Measurements from ENCODE around the gene HSPG2.

Gene HSPG2

GRCh38 chr1:21873761-21874160 is 63.3 kb downstream of the HSPG2 start:
- Histone ChIP-seq H3K4me3 (ENCODE audit: insufficient read depth, low read length, poor library complexity, severe bottlenecking) (no peak overlapping the region), H2AFZ (ENCODE audit: low read depth, low read length, severe bottlenecking) (no peak overlapping the region), H3K9me2 (replicated peaks; ENCODE audit: insufficient read depth, low read length) (no peaks in the 10 kb centered on the region), H4K20me1 (ENCODE audit: low read depth, low read length) (no peaks in the 10 kb centered on the region), H3K27ac (ENCODE audit: low read depth, low read length) (no peak overlapping the region), H3F3A (ENCODE audit: insufficient read depth) (no peaks in the 10 kb centered on the region), H3K27me3 (ENCODE audit: low read length) (no peaks in the 10 kb centered on the region), H3K9me3 (ENCODE audit: insufficient read depth, low read length) (no peaks in the 10 kb centered on the region), H3K9ac (ENCODE audit: low read length) (no peak overlapping the region), H3K79me2 (ENCODE audit: insufficient read depth, low read length) (no peaks in the 10 kb centered on the region), H3K4me2 (ENCODE audit: low read depth, low read length, poor library complexity, severe bottlenecking) (no peak overlapping the region), H3K36me3 (ENCODE audit: low read length) (no peaks in the 10 kb centered on the region)
- TF ChIP-seq CTCF (IDR thresholded peaks at IDR 0.05; ENCODE audit: insufficient read depth, low read length, poor library complexity, severe bottlenecking) (no peak), EZH2phosphoT487 (conservative IDR thresholded peaks at IDR 0.05; ENCODE audit: low read length) (no peak)

- no peaks in the 10 kb centered on the region for H3K36me3 ChIP-seq (ENCODE audit: low read length)
- no peaks in the 10 kb centered on the region for H4K20me1 ChIP-seq (ENCODE audit: low read depth, low read length)
- no peak overlapping the region for H3K4me3 ChIP-seq (ENCODE audit: insufficient read depth, low read length, poor library complexity, severe bottlenecking)
- H3K9ac ChIP-seq (ENCODE audit: low read length): no peak overlapping the region
- no peaks in the 10 kb centered on the region for H3K79me2 ChIP-seq (ENCODE audit: insufficient read depth, low read length)
- no peaks in the 10 kb centered on the region for H3K9me3 ChIP-seq (ENCODE audit: insufficient read depth, low read length)
- TF ChIP-seq EZH2phosphoT487 (conservative IDR thresholded peaks at IDR 0.05; ENCODE audit: low read length) (no peak), CTCF (IDR thresholded peaks at IDR 0.05; ENCODE audit: insufficient read depth, low read length, poor library complexity, severe bottlenecking) (no peak)
- H3K27ac ChIP-seq (ENCODE audit: low read depth, low read length): no peak overlapping the region
- no peak overlapping the region for H3K4me2 ChIP-seq (ENCODE audit: low read depth, low read length, poor library complexity, severe bottlenecking)
- no peaks in the 10 kb centered on the region for H3F3A ChIP-seq (ENCODE audit: insufficient read depth)
- no peak overlapping the region for H2AFZ ChIP-seq (ENCODE audit: low read depth, low read length, severe bottlenecking)
- no peaks in the 10 kb centered on the region for H3K27me3 ChIP-seq (ENCODE audit: low read length)
- no peaks in the 10 kb centered on the region for H3K9me2 ChIP-seq (replicated peaks; ENCODE audit: insufficient read depth, low read length)
Measured at GRCh38 chr1:21873174-21873573, 63.9 kb downstream of the HSPG2 start.

GRCh38 chr1:21872445-21873079 is 64.5 kb downstream of the HSPG2 start:
- no peaks in the 10 kb centered on the region for H3K9me2 ChIP-seq (replicated peaks; ENCODE audit: insufficient read depth, low read length)
- H3K27ac ChIP-seq (ENCODE audit: low read depth, low read length): no peak overlapping the region
- H3K9ac ChIP-seq (ENCODE audit: low read length): no peak overlapping the region
- H4K20me1 ChIP-seq (ENCODE audit: low read depth, low read length): no peaks in the 10 kb centered on the region
- no peaks in the 10 kb centered on the region for H3F3A ChIP-seq (ENCODE audit: insufficient read depth)
- H3K9me3 ChIP-seq (ENCODE audit: insufficient read depth, low read length): no peaks in the 10 kb centered on the region
- no peak overlapping the region for H3K4me2 ChIP-seq (ENCODE audit: low read depth, low read length, poor library complexity, severe bottlenecking)
- no peaks in the 10 kb centered on the region for H3K27me3 ChIP-seq (ENCODE audit: low read length)
- TF ChIP-seq EZH2phosphoT487 (conservative IDR thresholded peaks at IDR 0.05; ENCODE audit: low read length): no peak
- no peaks in the 10 kb centered on the region for H3K36me3 ChIP-seq (ENCODE audit: low read length)
- H2AFZ ChIP-seq (ENCODE audit: low read depth, low read length, severe bottlenecking): no peak overlapping the region
- no peak overlapping the region for H3K4me3 ChIP-seq (ENCODE audit: insufficient read depth, low read length, poor library complexity, severe bottlenecking)
- H3K79me2 ChIP-seq (ENCODE audit: insufficient read depth, low read length): no peaks in the 10 kb centered on the region

- Histone ChIP-seq H3K27ac (ENCODE audit: low read depth, low read length) (no peak overlapping the region), H4K20me1 (ENCODE audit: low read depth, low read length) (no peaks in the 10 kb centered on the region), H3K27me3 (ENCODE audit: low read length) (no peaks in the 10 kb centered on the region), H3K9ac (ENCODE audit: low read length) (no peak overlapping the region), H3K79me2 (ENCODE audit: insufficient read depth, low read length) (no peaks in the 10 kb centered on the region), H3F3A (ENCODE audit: insufficient read depth) (no peaks in the 10 kb centered on the region), H3K9me3 (ENCODE audit: insufficient read depth, low read length) (no peaks in the 10 kb centered on the region), H3K4me2 (ENCODE audit: low read depth, low read length, poor library complexity, severe bottlenecking) (no peak overlapping the region), H2AFZ (ENCODE audit: low read depth, low read length, severe bottlenecking) (no peak overlapping the region), H3K9me2 (replicated peaks; ENCODE audit: insufficient read depth, low read length) (no peaks in the 10 kb centered on the region), H3K4me3 (ENCODE audit: insufficient read depth, low read length, poor library complexity, severe bottlenecking) (no peak overlapping the region), H3K36me3 (ENCODE audit: low read length) (no peaks in the 10 kb centered on the region)
- TF ChIP-seq EZH2phosphoT487 (conservative IDR thresholded peaks at IDR 0.05; ENCODE audit: low read length) (no peak), CTCF (IDR thresholded peaks at IDR 0.05; ENCODE audit: insufficient read depth, low read length, poor library complexity, severe bottlenecking) (no peak)
Measured at GRCh38 chr1:21871943-21872342, 65.2 kb downstream of the HSPG2 start.

Data from SU-DHL-6 (cell line).